Lung (tissue), 12 donors: Measurements from ENCODE around the gene GLRX5. TPM values are rescaled to one million over a fixed set of nuclear protein-coding genes. Genes with fewer than 3 reads are reported as not detected.

Experiments
- ATAC-seq: fragments of 200-7000 bp; cut with Tn5 transposase; one replicate; pipeline ENCODE4 v1.9.1; 2020; ENCODE audit warnings: moderate number of reproducible peaks; ENCODE audit not compliant: insufficient read depth, low FRiP score
- DNase-seq, 3 donors: peaks; one replicate each; pipeline ENCODE4 v3.0.0-alpha.2; 2013 to 2017
- H3K27ac ChIP-seq, 2 donors: one replicate each; pipeline ENCODE4 v1.5.1; 2013; ENCODE audit warnings: mild to moderate bottlenecking in 2 of 2, moderate library complexity in 2 of 2, control low read depth in 1 of 2, inconsistent platforms in 1 of 2, low read depth in 1 of 2, low read length in 1 of 2
- H3K27me3 ChIP-seq, 3 donors: one replicate each; pipeline ENCODE4 v1.5.1; 2013; ENCODE audit warnings: low read length in 2 of 3; ENCODE audit not compliant: control insufficient read depth in 3 of 3, insufficient read depth in 3 of 3
- H3K36me3 ChIP-seq, 4 donors: one replicate each; pipeline ENCODE4 v1.5.1; 2013; ENCODE audit warnings: low read length in 4 of 4, mild to moderate bottlenecking in 1 of 4, moderate library complexity in 1 of 4; ENCODE audit not compliant: control insufficient read depth in 4 of 4, insufficient read depth in 4 of 4
- H3K4me1 ChIP-seq, 5 donors: one replicate each; pipeline ENCODE4 v1.5.1; 2013; ENCODE audit warnings: low read length in 5 of 5, mild to moderate bottlenecking in 2 of 5, moderate library complexity in 1 of 5; ENCODE audit not compliant: control insufficient read depth in 5 of 5, insufficient read depth in 5 of 5
- H3K4me3 ChIP-seq: one replicate; pipeline ENCODE4 v1.5.1; 2013; ENCODE audit warnings: mild to moderate bottlenecking, control low read depth, moderate library complexity
- H3K9ac ChIP-seq, 2 donors: one replicate each; pipeline ENCODE4 v1.5.1; 2013; ENCODE audit warnings: low read length in 2 of 2, control low read depth in 1 of 2; ENCODE audit not compliant: insufficient read depth in 1 of 2
- H3K9me3 ChIP-seq, 4 donors: one replicate each; pipeline ENCODE4 v1.5.1; 2013; ENCODE audit warnings: low read length in 3 of 4, mild to moderate bottlenecking in 1 of 4, moderate library complexity in 1 of 4; ENCODE audit not compliant: control insufficient read depth in 4 of 4, insufficient read depth in 3 of 4
- CTCF ChIP-seq: IDR thresholded peaks from 2 replicates; pipeline ENCODE4 v1.5.1; 2012; ENCODE audit warnings: mild to moderate bottlenecking; ENCODE audit errors: control extremely low read depth, extremely low read depth
- WGBS, 2 donors: extraction: QIAGEN DNeasy Blood & Tissue Kit; methylation state at CpG; one replicate each; pipeline ENCODE4 v1.1.7; 2013; 5-methylcytosine and 5-hydroxymethylcytosine counted together
- polyA plus RNA-seq, 2 donors: library from polyadenylated mRNA; stranded (reverse); fragments of 200-250 nt; gene quantifications; one replicate each; pipeline ENCODE4 v1.2.1, GENCODE V29; 2013
- total RNA-seq, 2 donors: library from RNA; depleted of rRNA in 1 of 2; stranded (reverse); fragments of >200 nt in 1 of 2; gene quantifications; one replicate each; pipeline ENCODE4 v1.2.1, GENCODE V29; 2014 to 2021
- donor health status: control.
- donor health status: control.
- donor health status: Bipolar disorder and iron deficiency.
- donor health status: healthy.
- donor health status: DM: yes; HTN: yes; CAD: no.

The GLRX5 gene
- total and polyA plus RNA-seq, 4 donors: 22.4 to 35.6 (median 29.1) TPM

- no peak for TF ChIP-seq CTCF
- H3K4me1 ChIP-seq: peaks cover 17 to 40% (median 24%) of the 10 kb centered on the region in 5 donors
- H3K9me3 ChIP-seq: no peaks in the 10 kb centered on the region
- WGBS, 2 donors: 77 to 86% methylated on average over 7 of the region's 7 CpGs
- no peak overlapping the region for H3K9ac ChIP-seq
- peaks cover 0 to 4% (median 1%) of the 10 kb centered on the region in 4 donors for H3K36me3 ChIP-seq
- no peak for DNase-seq
- ATAC-seq: no peak
- H3K4me3 ChIP-seq: no peak overlapping the region
- no peak overlapping the region for H3K27ac ChIP-seq
- H3K27me3 ChIP-seq: no peaks in the 10 kb centered on the region
These were observed 5.6 kb upstream of the GLRX5 start for GRCh38 chr14:95529216-95529615.

- peaks cover 0 to 4% (median 1%) of the 10 kb centered on the region in 4 donors for H3K36me3 ChIP-seq
- DNase-seq (no peak), ATAC-seq (no peak)
- no peak overlapping the region for H3K4me3 ChIP-seq
- peaks cover 11 to 41% (median 22%) of the 10 kb centered on the region in 5 donors for H3K4me1 ChIP-seq
- no peaks in the 10 kb centered on the region for H3K9me3 ChIP-seq
- WGBS, 2 donors: 77 to 89% methylated on average over 13 of the region's 13 CpGs
- H3K27me3 ChIP-seq: no peaks in the 10 kb centered on the region
- peak overlapping the region; percentile 7 to 39 for H3K27ac ChIP-seq
- no peak for TF ChIP-seq CTCF
- no peak overlapping the region for H3K9ac ChIP-seq
These were observed 4.2 kb upstream of the GLRX5 start for GRCh38 chr14:95530473-95531276.

GRCh38 chr14:95531473-95531872, 3.4 kb upstream of the GLRX5 start:
- DNase-seq: peak in 2 of 3 donors; percentile 39 to 44
- 25 to 48% methylated on average over 3 of the region's 3 CpGs for WGBS, 2 donors
- Histone ChIP-seq H3K36me3 (peaks cover 0 to 4% (median 1%) of the 10 kb centered on the region in 4 donors), H3K9me3 (no peaks in the 10 kb centered on the region), H3K27ac (no peak overlapping the region), H3K27me3 (no peaks in the 10 kb centered on the region), H3K4me3 (no peak overlapping the region), H3K4me1 (peaks cover 13 to 49% (median 23%) of the 10 kb centered on the region in 5 donors), H3K9ac (peak overlapping the region in 1 of 2 donors; percentile 71)
- ATAC-seq: no peak
- TF ChIP-seq CTCF: no peak
